GM12878 (cell line): ENCODE results near the gene RADIL. TPM values are rescaled to one million over a fixed set of nuclear protein-coding genes. Genes with fewer than 3 reads are reported as not detected.
A peak's percentile ranks its signal among the peaks of the same experiment; 100 is the strongest.

Experiments
- ATAC-seq: fragments of 200-7000 bp; cut with Tn5 transposase; 3 replicates; pipeline ENCODE4 v1.9.1; 2020; ENCODE audit warnings: mild to moderate bottlenecking, moderate library complexity
- BruUV-seq: library from RNA; stranded (reverse); fragments of 400-500 nt; replicated peaks from 2 replicates; lab custom pipeline; 2021; lab: Mats Ljungman, UMichigan
- CTCF ChIA-PET: fragments of 300-600 bp; sonication (Branson Sonifier 250); formaldehyde crosslinking; extraction: SDS; loops from one replicate; lab custom pipeline; 2021; ENCODE audit warnings: inconsistent platforms; lab: Yijun Ruan, JAX
- POLR2A ChIA-PET: fragments of 350-600 bp; formaldehyde crosslinking; extraction: SDS; loops from one replicate; lab custom pipeline; 2021; ENCODE audit warnings: inconsistent platforms; lab: Charles Lee
- RAD21 ChIA-PET: fragments of 300-600 bp; sonication (Branson Sonifier 250); formaldehyde crosslinking; loops from one replicate; lab custom pipeline; 2023; ENCODE audit warnings: antibody characterized with exemption; ENCODE audit not compliant: unreplicated experiment; lab: Charles Lee
- SMC1A ChIA-PET: fragments of 300-600 bp; sonication (Branson Sonifier 250); formaldehyde crosslinking; loops from one replicate; lab custom pipeline; 2023; ENCODE audit not compliant: unreplicated experiment, uncharacterized antibody; lab: Charles Lee
- DNase-seq: peaks from one replicate; pipeline ENCODE4 v3.0.0-alpha.2; 2011; ENCODE audit warnings: low read depth, low spot score
- FAIRE-seq: peaks from 3 replicates; lab custom pipeline; 2011; peaks lifted over from hg19 to GRCh38; lab: Jason Lieb, UNC
- H2AFZ ChIP-seq: 2 replicates; pipeline ENCODE4 v1.6.0; 2011; ENCODE audit warnings: low read depth, low read length, control low read depth; ENCODE audit not compliant: control insufficient read depth
- H3K27ac ChIP-seq: 2 replicates; pipeline ENCODE4 v1.5.1; 2011; ENCODE audit warnings: control low read depth; ENCODE audit not compliant: control insufficient read depth, insufficient read depth
- H3K27me3 ChIP-seq, 2 experiments: replicated peaks in 1 of 2; 2 replicates each; pipeline versions ENCODE4 v1.6.0 to v1.6.1; 2011; ENCODE audit warnings: low read length in 1 of 2; ENCODE audit not compliant: control insufficient read depth in 2 of 2, insufficient read depth in 2 of 2
- H3K36me3 ChIP-seq, 2 experiments: 2 replicates each; pipeline ENCODE4 v1.5.1; 2011; ENCODE audit warnings: low read length in 1 of 2; ENCODE audit not compliant: control insufficient read depth in 2 of 2, insufficient read depth in 2 of 2
- H3K4me1 ChIP-seq: 2 replicates; pipeline ENCODE4 v1.6.1; 2011; ENCODE audit warnings: mild to moderate bottlenecking, low read length, moderate library complexity, mixed read lengths; ENCODE audit not compliant: control insufficient read depth, insufficient read depth
- H3K4me2 ChIP-seq: 2 replicates; pipeline ENCODE4 v1.6.0; 2011; ENCODE audit warnings: control low read depth; ENCODE audit not compliant: control insufficient read depth, insufficient read depth
- H3K4me3 ChIP-seq: fragments of 200-600 bp; sonication (generic); 2 replicates; pipeline ENCODE4 v1.5.1; 2016
- H3K79me2 ChIP-seq: 2 replicates; pipeline ENCODE4 v1.6.0; 2011; ENCODE audit warnings: low read length; ENCODE audit not compliant: control insufficient read depth, insufficient read depth
- H3K9ac ChIP-seq: 2 replicates; pipeline ENCODE4 v1.8.0; 2011; ENCODE audit warnings: low read length, control low read depth, mixed read lengths; ENCODE audit not compliant: control insufficient read depth, insufficient read depth
- H3K9me3 ChIP-seq: replicated peaks from 3 replicates; pipeline ENCODE4 v1.5.1; 2011; ENCODE audit warnings: mild to moderate bottlenecking, low read length; ENCODE audit not compliant: control insufficient read depth, insufficient read depth
- H4K20me1 ChIP-seq: 2 replicates; pipeline ENCODE4 v1.6.0; 2011; ENCODE audit not compliant: control insufficient read depth, insufficient read depth
- ASH2L ChIP-seq: fragments of 300-600, 200-600 bp; sonication (generic); IDR thresholded peaks from 2 replicates; pipeline ENCODE4 v1.6.1; 2017; ENCODE audit warnings: low read depth, mild to moderate bottlenecking, borderline replicate concordance
- CBX3 ChIP-seq: fragments of 200-600 bp; sonication (generic); IDR thresholded peaks from 2 replicates; pipeline ENCODE4 v1.6.1; 2016; ENCODE audit warnings: low read depth, borderline replicate concordance
- KLF5 ChIP-seq: fragments of 450-650 bp; IDR thresholded peaks from 2 replicates; pipeline ENCODE4 v1.6.1; 2014; ENCODE audit warnings: mild to moderate bottlenecking; ENCODE audit not compliant: partially characterized antibody
- NR2C1 ChIP-seq: fragments of 450-650 bp; IDR thresholded peaks from 2 replicates; pipeline ENCODE4 v1.6.1; 2017; ENCODE audit warnings: antibody characterized with exemption, mild to moderate bottlenecking, moderate library complexity
- SMAD5 ChIP-seq: IDR thresholded peaks from 2 replicates; pipeline ENCODE4 v1.6.1; 2016; ENCODE audit warnings: antibody characterized with exemption, low read depth
- SREBF1 ChIP-seq: IDR thresholded peaks from 2 replicates; pipeline ENCODE4 v1.6.1; 2012; ENCODE audit warnings: mild to moderate bottlenecking, low read length
- WGBS: methylation state at CpG from one replicate; pipeline ENCODE4 v1.1.6; 2016; ENCODE audit warnings: low lambda C conversion rate; ENCODE audit not compliant: insufficient replicate concordance, insufficient coverage; ENCODE audit errors: missing lambda C conversion rate; 5-methylcytosine and 5-hydroxymethylcytosine counted together
- in situ Hi-C: fragments of 300-500 bp; cut with MboI; formaldehyde crosslinking; loops from 9 replicates; pipeline ENCODE4 v1.14.3; 2018; ENCODE audit warnings: mixed read lengths
- intact Hi-C: fragments of 100-400 bp; cut with micrococcal nuclease; formaldehyde crosslinking; loops from one replicate; pipeline ENCODE4 v1.14.2; 2022; ENCODE audit not compliant: unreplicated experiment
- polyA plus RNA-seq, 11 experiments: library from polyadenylated mRNA; depleted of rRNA in 4 of 11; unstranded in 6 of 11; stranded (reverse) in 5 of 11; fragments of >200 nt; fragmentation: Nextera tagmentation in 4 of 11; fragmentation: Illumina TruSeq in 1 of 11; extraction: Ambion mirVana in 4 of 11; extraction: Trizol in 1 of 11; gene quantifications; 1 replicate in 1 of 11; 2 replicates in 10 of 11; pipeline versions ENCODE4 v1.2.1 to v1.2.3, GENCODE V29; 2011 to 2016; ENCODE audit warnings: inconsistent platforms in 2 of 11, missing spikeins in 2 of 11, low read depth in 1 of 11
- total RNA-seq, 4 experiments: library from RNA; depleted of rRNA in 3 of 4; stranded (reverse); fragments of >200 nt in 3 of 4; fragmentation: Illumina TruSeq in 1 of 4; extraction: Trizol in 1 of 4; gene quantifications; 2 replicates each; pipeline versions ENCODE4 v1.2.1 to v1.2.3, GENCODE V29; 2013 to 2021

The RADIL gene
- total and polyA plus RNA-seq, 10 of the 15 experiments (the other 5 are each of a cell fraction or from before 2014, with no cell fraction given), result 0.05 to 0.06 TPM; not detected in 8

GRCh38 chr7:4764402-4765007, 119.0 kb downstream of the RADIL start:
- FAIRE-seq (no peak), DNase-seq (no peak), ATAC-seq (no peak)
- H3K27me3 ChIP-seq, result no peaks in the 10 kb centered on the region
- H4K20me1 ChIP-seq, result no peaks in the 10 kb centered on the region
- no peak overlapping the region for H2AFZ ChIP-seq
- H3K79me2 ChIP-seq, result no peaks in the 10 kb centered on the region
- no peak overlapping the region for H3K4me2 ChIP-seq
- no peak overlapping the region for H3K27ac ChIP-seq
- SMC1A ChIA-PET, result no interaction called here
- intact Hi-C loops (no loop called here), in situ Hi-C loops (no loop called here)
- TF ChIP-seq SMAD5, result no peak
- no peak for TF ChIP-seq SREBF1
- TF ChIP-seq NR2C1, result no peak
- no peak for TF ChIP-seq ASH2L
- 97% methylated on average over 35 of the region's 35 CpGs for WGBS
- no peak overlapping the region for H3K9ac ChIP-seq
- BruUV-seq, result TSS peak; percentile 7
- POLR2A ChIA-PET, result no interaction called here
- H3K36me3 ChIP-seq, result peaks cover 6 to 12% of the 10 kb centered on the region in 2 experiments; a peak in 3 of 4 replicates
- RAD21 ChIA-PET, result no interaction called here
- no peaks in the 10 kb centered on the region for H3K9me3 ChIP-seq
- CTCF ChIA-PET, result no interaction called here
- H3K4me3 ChIP-seq, result no peak overlapping the region
- no peaks in the 10 kb centered on the region for H3K4me1 ChIP-seq

- BruUV-seq, result no TSS peak
- no peak for ATAC-seq
- POLR2A ChIA-PET, result no interaction called here
- Histone ChIP-seq H3K36me3 (peaks cover 6 to 14% of the 10 kb centered on the region in 2 experiments; a peak in 3 of 4 replicates), H3K9me3 (no peaks in the 10 kb centered on the region), H3K27ac (no peak overlapping the region), H4K20me1 (no peaks in the 10 kb centered on the region), H3K4me3 (no peak overlapping the region), H3K4me2 (no peak overlapping the region), H2AFZ (no peak overlapping the region), H3K9ac (no peak overlapping the region), H3K27me3 (no peaks in the 10 kb centered on the region), H3K4me1 (no peaks in the 10 kb centered on the region), H3K79me2 (no peaks in the 10 kb centered on the region)
- TF ChIP-seq CBX3, result no peak
- TF ChIP-seq KLF5, result no peak
- intact Hi-C loops, result no loop called here
- DNase-seq, result no peak
- in situ Hi-C loops, result no loop called here
- WGBS, result 98% methylated on average over 21 of the region's 21 CpGs
- CTCF ChIA-PET, result no interaction called here
- SMC1A ChIA-PET, result no interaction called here
- RAD21 ChIA-PET, result no interaction called here
- FAIRE-seq, result no peak
Measured at GRCh38 chr7:4763794-4764185, 119.7 kb downstream of the RADIL start.
